22Rv1 (cell line): ENCODE data around the gene NRXN2.

Experiments used
- ZFX ChIP-seq: fragments of 450-650 bp; IDR thresholded peaks from 2 replicates; pipeline ENCODE4 v1.6.1; 2017; ENCODE audit warnings: antibody characterized with exemption, borderline replicate concordance
- TF ChIP-seq, protein P1 (sequence below): fragments of 450-650 bp; IDR thresholded peaks from 2 replicates; pipeline ENCODE4 v1.5.1; 2017; ENCODE audit warnings: mild to moderate bottlenecking

DNA sequence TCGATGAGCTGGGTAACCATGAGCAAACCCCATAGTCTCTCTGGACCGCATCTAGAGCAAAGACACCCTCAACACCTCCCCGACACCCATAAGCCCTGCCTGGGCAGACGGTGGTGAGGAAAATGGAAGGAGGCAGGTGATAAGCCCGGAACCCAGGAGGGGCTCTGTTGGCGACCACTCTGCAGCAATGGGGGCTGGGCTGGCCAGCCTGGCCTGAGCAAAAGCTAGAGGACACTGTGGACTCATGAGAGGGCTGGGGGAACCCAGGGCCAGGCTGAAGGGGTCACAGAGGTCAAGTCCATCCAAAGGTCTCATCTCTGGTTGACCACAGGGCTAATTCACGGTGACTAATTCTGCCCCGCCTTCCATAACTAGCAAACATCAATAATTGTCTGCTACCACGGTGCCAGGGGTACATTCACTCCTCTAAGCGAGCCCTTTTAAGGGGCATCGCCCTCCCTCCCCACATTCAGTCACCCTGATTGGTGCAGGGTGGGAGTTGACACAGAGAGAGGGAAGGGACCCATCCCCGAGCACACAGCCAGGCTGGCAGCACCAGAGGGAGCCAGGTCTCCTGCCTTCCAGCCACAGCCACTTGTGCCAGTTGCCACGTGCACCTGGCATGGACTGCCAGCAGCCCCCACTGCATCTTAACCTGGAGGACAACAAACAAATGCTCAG, 32.8 kb upstream of the NRXN2 start:
- TF ChIP-seq, protein P1, sequence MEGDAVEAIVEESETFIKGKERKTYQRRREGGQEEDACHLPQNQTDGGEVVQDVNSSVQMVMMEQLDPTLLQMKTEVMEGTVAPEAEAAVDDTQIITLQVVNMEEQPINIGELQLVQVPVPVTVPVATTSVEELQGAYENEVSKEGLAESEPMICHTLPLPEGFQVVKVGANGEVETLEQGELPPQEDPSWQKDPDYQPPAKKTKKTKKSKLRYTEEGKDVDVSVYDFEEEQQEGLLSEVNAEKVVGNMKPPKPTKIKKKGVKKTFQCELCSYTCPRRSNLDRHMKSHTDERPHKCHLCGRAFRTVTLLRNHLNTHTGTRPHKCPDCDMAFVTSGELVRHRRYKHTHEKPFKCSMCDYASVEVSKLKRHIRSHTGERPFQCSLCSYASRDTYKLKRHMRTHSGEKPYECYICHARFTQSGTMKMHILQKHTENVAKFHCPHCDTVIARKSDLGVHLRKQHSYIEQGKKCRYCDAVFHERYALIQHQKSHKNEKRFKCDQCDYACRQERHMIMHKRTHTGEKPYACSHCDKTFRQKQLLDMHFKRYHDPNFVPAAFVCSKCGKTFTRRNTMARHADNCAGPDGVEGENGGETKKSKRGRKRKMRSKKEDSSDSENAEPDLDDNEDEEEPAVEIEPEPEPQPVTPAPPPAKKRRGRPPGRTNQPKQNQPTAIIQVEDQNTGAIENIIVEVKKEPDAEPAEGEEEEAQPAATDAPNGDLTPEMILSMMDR: no peak
- no peak for TF ChIP-seq ZFX
